DOHH2 (cell line): Measurements from ENCODE around the gene POFUT2.

Experiments used
- H3F3A ChIP-seq: fragments of 200-600 bp; sonication (generic), shearing (Covaris generic); 2 replicates; pipeline ENCODE4 v1.6.0; 2016; ENCODE audit warnings: antibody characterized with exemption, mild to moderate bottlenecking; ENCODE audit not compliant: control insufficient read depth, insufficient read depth
- H3K27ac ChIP-seq: fragments of 200-600 bp; sonication (generic); 2 replicates; pipeline ENCODE4 v1.5.1; 2014; ENCODE audit warnings: low read depth, mild to moderate bottlenecking, low read length, moderate library complexity
- H3K27me3 ChIP-seq: fragments of 200-600 bp; sonication (generic); 2 replicates; pipeline ENCODE4 v1.6.1; 2014; ENCODE audit warnings: mild to moderate bottlenecking, low read length, mixed read lengths; ENCODE audit not compliant: control insufficient read depth
- H3K36me3 ChIP-seq: fragments of 200-600 bp; sonication (generic); 2 replicates; pipeline ENCODE4 v1.6.1; 2014; ENCODE audit warnings: mild to moderate bottlenecking, low read length, moderate library complexity, mixed read lengths; ENCODE audit not compliant: control insufficient read depth
- H3K4me1 ChIP-seq: fragments of 200-600 bp; sonication (generic); 2 replicates; pipeline ENCODE4 v1.6.1; 2014; ENCODE audit warnings: mild to moderate bottlenecking, low read length, mixed read lengths; ENCODE audit not compliant: control insufficient read depth
- H3K4me2 ChIP-seq: fragments of 200-600 bp; sonication (generic); 2 replicates; pipeline ENCODE4 v1.6.0; 2014; ENCODE audit warnings: mild to moderate bottlenecking, low read length, moderate library complexity
- H3K4me3 ChIP-seq: fragments of 200-600 bp; sonication (generic); 2 replicates; pipeline ENCODE4 v1.5.1; 2014; ENCODE audit warnings: mild to moderate bottlenecking, low read length, mixed read lengths
- H3K79me2 ChIP-seq: fragments of 200-600 bp; sonication (generic); 2 replicates; pipeline ENCODE4 v1.6.1; 2014; ENCODE audit warnings: mild to moderate bottlenecking, low read length, mixed read lengths; ENCODE audit not compliant: control insufficient read depth
- H3K9me2 ChIP-seq: fragments of 200-600 bp; sonication (generic); replicated peaks from 2 replicates; pipeline ENCODE4 v1.6.1; 2014; ENCODE audit warnings: mild to moderate bottlenecking, low read length, mixed read lengths; ENCODE audit not compliant: control insufficient read depth
- H3K9me3 ChIP-seq: fragments of 200-600 bp; sonication (generic); 2 replicates; pipeline ENCODE4 v1.6.1; 2014; ENCODE audit warnings: antibody characterized with exemption, low read length, mixed read lengths; ENCODE audit not compliant: control insufficient read depth, insufficient read depth
- H4K20me1 ChIP-seq: fragments of 200-600 bp; sonication (generic); 2 replicates; pipeline ENCODE4 v1.6.0; 2014; ENCODE audit warnings: low read depth, mild to moderate bottlenecking, antibody characterized with exemption, low read length, moderate library complexity; ENCODE audit not compliant: control insufficient read depth, insufficient read depth
- CTCF ChIP-seq: fragments of 200-600 bp; sonication (generic); IDR thresholded peaks from one replicate; pipeline ENCODE4 v1.5.1; 2014; ENCODE audit warnings: antibody characterized with exemption, mild to moderate bottlenecking, low read depth, low read length; ENCODE audit not compliant: poor library complexity, severe bottlenecking
- EZH2phosphoT487 ChIP-seq: fragments of 200-600 bp; sonication (generic); IDR thresholded peaks from 2 replicates; pipeline ENCODE4 v1.6.1; 2017; ENCODE audit warnings: borderline replicate concordance, mild to moderate bottlenecking, antibody characterized with exemption, low read length, moderate library complexity, mixed read lengths

The POFUT2 gene

GRCh38 chr21:45285266-45285931, 2.3 kb downstream of the POFUT2 start:
- no peaks in the 10 kb centered on the region for H3K79me2 ChIP-seq
- peaks cover 5% of the 10 kb centered on the region; the same call in 1 of the 2 replicates for H3K36me3 ChIP-seq
- no peaks in the 10 kb centered on the region for H3K9me3 ChIP-seq
- H3K27me3 ChIP-seq = no peaks in the 10 kb centered on the region
- H3K4me3 ChIP-seq = no peak overlapping the region
- H4K20me1 ChIP-seq = no peaks in the 10 kb centered on the region
- H3F3A ChIP-seq = 0 out of 2 replicates have a peak, but pooled peaks cover 3% of the 10 kb centered on the region
- TF ChIP-seq CTCF = no peak
- H3K4me1 ChIP-seq = peaks cover 5% of the 10 kb centered on the region
- no peak overlapping the region for H3K27ac ChIP-seq
- no peaks in the 10 kb centered on the region for H3K9me2 ChIP-seq
- H3K4me2 ChIP-seq = no peak overlapping the region

- Histone ChIP-seq H3K9me2 (no peaks in the 10 kb centered on the region), H3K9me3 (no peaks in the 10 kb centered on the region), H4K20me1 (no peaks in the 10 kb centered on the region), H3K4me1 (peaks cover 5% of the 10 kb centered on the region), H3K27me3 (no peaks in the 10 kb centered on the region), H3K4me3 (no peak overlapping the region), H3K4me2 (no peak overlapping the region), H3F3A (0 out of 2 replicates have a peak, but pooled peaks cover 3% of the 10 kb centered on the region), H3K79me2 (no peaks in the 10 kb centered on the region), H3K36me3 (peaks cover 5% of the 10 kb centered on the region; the same call in 1 of the 2 replicates), H3K27ac (no peak overlapping the region)
- no peak for TF ChIP-seq EZH2phosphoT487
- TF ChIP-seq CTCF = no peak
Observed at GRCh38 chr21:45284456-45284741, 3.3 kb downstream of the POFUT2 start.

GRCh38 chr21:45283611-45284455, 3.9 kb downstream of the POFUT2 start:
- H3K36me3 ChIP-seq = peaks cover 5% of the 10 kb centered on the region; the same call in 1 of the 2 replicates

More at GRCh38 chr21:45283611-45284455, 3.9 kb downstream of the POFUT2 start:
- Histone ChIP-seq H3K9me2 (no peaks in the 10 kb centered on the region), H3K27ac (no peak overlapping the region), H3K4me3 (no peak overlapping the region), H3K79me2 (no peaks in the 10 kb centered on the region), H3K9me3 (no peaks in the 10 kb centered on the region), H3K4me2 (no peak overlapping the region), H4K20me1 (no peaks in the 10 kb centered on the region), H3F3A (no peaks in the 10 kb centered on the region), H3K4me1 (peaks cover 5% of the 10 kb centered on the region), H3K27me3 (no peaks in the 10 kb centered on the region)
- TF ChIP-seq EZH2phosphoT487 (no peak), CTCF (no peak)
